H54 (cell line): ENCODE data around the gene AMER2.

Experiments used
- DNase-seq: peaks from one replicate; pipeline ENCODE4 v3.0.0; 2011; ENCODE audit warnings: low spot score, mixed read lengths; ENCODE audit not compliant: insufficient read length
- FAIRE-seq: peaks from 3 replicates; lab custom pipeline; 2011; peaks lifted over from hg19 to GRCh38; lab: Jason Lieb, UNC
- POLR2A ChIP-seq: IDR thresholded peaks from 2 replicates; pipeline ENCODE4 v1.6.1; 2011; ENCODE audit warnings: low read depth, mild to moderate bottlenecking, low read length

Gene AMER2, protein sequence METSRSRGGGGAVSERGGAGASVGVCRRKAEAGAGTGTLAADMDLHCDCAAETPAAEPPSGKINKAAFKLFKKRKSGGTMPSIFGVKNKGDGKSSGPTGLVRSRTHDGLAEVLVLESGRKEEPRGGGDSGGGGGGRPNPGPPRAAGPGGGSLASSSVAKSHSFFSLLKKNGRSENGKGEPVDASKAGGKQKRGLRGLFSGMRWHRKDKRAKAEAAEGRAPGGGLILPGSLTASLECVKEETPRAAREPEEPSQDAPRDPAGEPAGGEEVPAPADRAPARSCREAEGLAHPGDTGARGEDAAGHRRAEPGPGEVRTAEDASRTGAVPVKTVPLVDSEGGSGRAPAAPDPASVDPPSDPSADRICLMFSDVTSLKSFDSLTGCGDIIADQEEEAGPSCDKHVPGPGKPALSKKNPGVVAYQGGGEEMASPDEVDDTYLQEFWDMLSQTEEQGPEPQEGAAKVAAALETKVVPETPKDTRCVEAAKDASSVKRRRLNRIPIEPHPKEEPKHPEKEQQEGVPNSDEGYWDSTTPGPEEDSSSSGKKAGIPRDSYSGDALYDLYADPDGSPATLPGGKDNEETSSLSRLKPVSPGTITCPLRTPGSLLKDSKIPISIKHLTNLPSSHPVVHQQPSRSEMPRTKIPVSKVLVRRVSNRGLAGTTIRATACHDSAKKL

GRCh38 chr13:25171517-25172302 lies at the start of gene AMER2:
TSS of gene AMER2 (minus strand) at chr13:25172288. CDS start at chr13:25171619, 669 bp downstream.
- no peak for DNase-seq
- FAIRE-seq, result no peak
- no peak for TF ChIP-seq POLR2A

- DNase-seq (no peak), FAIRE-seq (no peak)
- no peak for TF ChIP-seq POLR2A
Measured at GRCh38 chr13:25218019-25218418, 45.9 kb upstream of the AMER2 start.

DNA sequence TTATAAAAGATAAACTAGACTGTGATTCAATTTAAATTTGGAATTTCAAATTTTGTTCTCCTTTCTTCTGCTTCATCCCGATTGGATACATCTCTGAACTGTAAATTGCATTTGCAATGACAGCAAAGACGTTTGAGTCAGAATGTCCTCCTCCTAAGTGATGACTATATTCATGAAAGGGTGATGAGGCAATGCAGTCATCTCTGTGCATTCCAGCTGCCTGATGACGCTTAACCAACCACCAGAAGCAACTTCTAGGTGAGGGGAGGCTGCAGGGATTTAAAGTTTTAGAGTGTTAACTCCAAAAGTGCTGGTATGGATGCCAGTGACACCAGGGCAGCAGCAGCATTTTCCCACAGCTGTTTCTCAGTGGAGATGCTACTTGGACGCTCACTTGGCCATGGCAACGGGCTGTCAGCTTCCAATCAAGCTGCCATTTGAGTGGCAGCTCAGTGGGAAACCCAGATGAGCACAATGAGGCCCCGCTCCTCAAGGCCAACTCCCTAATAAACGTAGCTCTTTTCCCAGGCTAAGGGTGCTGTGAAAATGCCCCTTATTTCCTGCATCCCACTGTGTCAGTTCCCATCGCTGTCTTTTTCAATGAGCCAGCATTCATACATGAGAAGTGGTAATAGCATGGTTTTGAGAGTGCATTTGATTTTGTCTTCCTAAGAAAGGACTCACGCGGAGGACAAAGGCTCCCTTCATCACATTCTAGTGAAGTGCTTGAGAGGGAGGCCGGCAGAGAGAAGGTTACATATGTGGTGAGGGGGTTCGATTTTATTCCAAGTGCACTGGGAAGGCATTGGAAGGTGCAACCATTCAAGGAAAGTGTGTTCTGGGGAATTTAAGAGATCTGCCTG lies 45.2 kb upstream of the AMER2 start:
- FAIRE-seq, result no peak
- peak; percentile 11 for DNase-seq
- TF ChIP-seq POLR2A, result no peak

DNA sequence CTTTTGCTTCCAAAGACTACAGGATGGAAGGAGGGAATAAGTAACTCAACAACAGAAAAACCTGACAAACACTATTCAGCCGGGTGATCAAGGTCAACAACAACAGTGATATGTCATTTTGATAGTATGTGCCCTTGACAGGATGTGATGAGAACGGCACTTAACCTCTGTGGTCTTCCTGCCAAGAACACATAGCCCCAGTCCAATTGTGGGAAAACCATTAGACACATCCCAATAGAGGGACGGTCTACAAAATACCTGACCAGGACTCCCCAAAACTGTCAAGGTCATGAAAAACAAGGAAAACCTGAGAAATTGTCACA lies 43.1 kb upstream of the AMER2 start:
- TF ChIP-seq POLR2A, result no peak
- no peak for DNase-seq
- FAIRE-seq, result no peak

DNA sequence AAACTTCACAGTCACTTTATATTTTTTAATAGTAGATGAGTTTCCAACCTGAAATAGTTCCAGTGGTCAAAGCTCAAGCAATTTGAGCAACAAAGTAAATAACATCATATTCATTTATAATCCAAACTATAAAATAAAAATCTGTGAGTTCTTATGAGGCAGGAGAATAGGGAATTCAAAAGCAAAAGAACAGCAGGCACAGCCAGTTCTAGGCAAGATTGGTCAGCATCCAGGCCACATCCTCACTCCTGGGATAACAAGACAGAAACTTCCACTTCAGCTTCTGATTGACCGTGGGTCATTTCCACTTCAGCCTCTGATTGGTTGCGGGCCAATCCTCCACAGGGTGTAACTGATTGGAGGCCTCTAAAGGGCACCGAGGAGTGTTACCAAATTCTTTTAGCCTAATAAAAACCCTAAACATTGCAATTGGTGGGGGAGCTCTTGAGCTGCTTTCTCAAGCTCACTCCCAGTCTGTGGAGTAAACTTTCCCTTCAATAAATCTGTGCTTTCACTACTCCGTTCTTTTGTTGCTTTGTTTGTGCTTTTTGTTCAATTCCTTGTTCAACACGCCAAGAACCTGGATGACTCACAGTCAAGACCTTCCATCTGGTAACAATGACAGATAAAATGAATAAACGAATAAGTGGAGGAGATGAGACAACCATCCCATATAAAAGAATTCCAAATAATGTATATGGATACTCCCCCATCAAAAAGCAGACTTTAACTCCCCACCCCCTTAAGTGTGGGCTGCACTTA lies 42.6 kb upstream of the AMER2 start:
- no peak for FAIRE-seq

DNA sequence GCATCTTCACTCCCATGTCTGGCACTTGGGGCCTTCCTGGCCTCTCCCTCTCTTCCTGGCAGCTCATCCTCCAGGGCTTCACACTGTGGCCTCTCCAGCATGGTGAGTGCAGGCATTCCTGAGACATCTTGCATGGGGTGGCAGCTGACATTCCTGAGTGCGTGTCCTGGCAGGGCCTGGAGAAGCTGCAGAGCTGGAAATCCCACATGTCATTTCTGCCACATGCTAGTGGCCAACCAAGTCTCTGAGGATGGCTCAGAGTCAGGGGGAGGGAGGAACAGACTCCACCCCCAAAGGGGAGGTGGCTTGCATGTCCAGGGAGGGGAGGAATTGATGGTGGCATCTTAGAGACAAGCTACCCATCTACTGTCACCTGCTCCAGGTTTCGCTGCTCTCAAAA lies 41.6 kb upstream of the AMER2 start:
- no peak for FAIRE-seq
- TF ChIP-seq POLR2A, result no peak
- DNase-seq, result no peak

More for the DNA sequence above, 42.6 kb upstream of the AMER2 start:
- DNase-seq, result no peak
- no peak for TF ChIP-seq POLR2A

- FAIRE-seq (no peak), DNase-seq (no peak)
- TF ChIP-seq POLR2A, result no peak
Measured at GRCh38 chr13:25210842-25211569, 38.9 kb upstream of the AMER2 start.

DNA sequence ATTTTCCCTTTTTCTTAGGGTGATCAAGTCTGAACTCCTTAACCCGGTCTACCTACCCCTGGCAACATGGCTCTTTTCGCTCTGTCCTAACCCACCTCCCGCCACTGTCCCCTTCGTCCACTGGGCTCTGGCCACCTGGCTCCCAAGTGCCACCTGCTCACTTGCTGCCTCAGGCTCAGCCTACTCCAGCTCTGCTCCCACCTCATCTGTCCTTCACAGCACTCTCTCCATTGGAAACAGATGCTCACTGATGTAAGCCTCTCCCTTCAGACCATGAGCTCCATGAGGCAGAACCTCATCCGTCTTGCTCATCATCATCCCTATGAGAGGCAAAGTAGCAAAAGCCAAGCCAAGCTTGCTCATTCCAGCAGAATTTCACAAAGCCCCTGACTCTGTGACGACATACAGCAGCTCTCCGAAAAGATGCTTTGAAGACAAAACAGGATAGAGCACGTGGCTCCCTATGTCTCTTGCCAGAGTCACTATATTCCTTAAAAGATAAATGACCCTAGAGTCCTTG lies 35.3 kb upstream of the AMER2 start:
- DNase-seq, result no peak
- FAIRE-seq, result no peak
- TF ChIP-seq POLR2A, result no peak

DNA sequence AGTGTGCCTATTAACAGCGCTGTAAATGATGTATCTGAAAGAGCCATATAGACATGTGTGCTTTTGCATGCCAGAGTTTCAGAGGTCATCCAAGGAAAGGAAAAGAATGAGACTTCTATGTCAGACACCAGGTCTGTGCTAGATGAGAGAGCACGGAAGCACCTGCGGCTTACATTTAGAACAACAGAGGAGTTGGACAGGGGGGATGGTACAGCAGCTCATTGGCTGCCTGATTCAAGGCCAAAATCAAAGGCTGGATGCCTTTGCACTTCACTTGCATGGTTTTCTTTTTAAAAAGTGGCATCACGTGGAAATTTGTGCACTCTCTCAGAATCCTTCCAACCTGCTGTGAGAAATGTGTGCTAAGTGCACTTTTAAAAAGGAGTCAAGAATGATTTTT lies 32.8 kb upstream of the AMER2 start:
- DNase-seq, result no peak
- TF ChIP-seq POLR2A, result no peak
- no peak for FAIRE-seq

GRCh38 chr13:25203127-25203740 lies 31.1 kb upstream of the AMER2 start:
- DNase-seq (no peak), FAIRE-seq (no peak)
- no peak for TF ChIP-seq POLR2A

DNA sequence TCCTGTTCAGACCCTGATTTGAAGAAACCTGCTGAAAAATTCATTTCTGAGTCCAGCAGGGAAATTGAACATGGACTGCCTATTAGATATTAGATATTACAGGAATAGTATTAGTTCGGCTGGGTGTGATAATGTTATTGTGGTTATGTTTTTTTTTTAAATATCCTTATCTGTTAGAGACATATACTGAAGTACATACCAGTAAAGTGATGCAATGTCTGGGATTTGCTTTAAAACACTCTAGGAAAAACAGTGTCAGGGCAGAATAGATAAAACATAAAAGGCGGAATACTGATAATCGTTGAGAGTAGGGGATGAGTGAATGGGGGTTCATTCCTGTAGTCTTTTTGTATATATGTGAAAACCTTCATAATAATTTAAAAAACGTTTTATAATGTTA lies 28.7 kb upstream of the AMER2 start:
- FAIRE-seq, result no peak
- DNase-seq, result no peak
- TF ChIP-seq POLR2A, result no peak
